Spleen (tissue), 7 donors: ENCODE data around the gene FBLIM1.

Experiments used
- CTCF ChIP-seq, 11 experiments: fragments of 200-600 bp in 7 of 11; fragments of 450-650 bp in 4 of 11; sonication (generic) in 4 of 11; IDR thresholded peaks in 8 of 11; conservative IDR thresholded peaks in 3 of 11; 1 replicate in 7 of 11; 2 replicates in 4 of 11; pipeline versions ENCODE4 v1.4.0 to v1.8.0; 2016 to 2021; ENCODE audit warnings: antibody characterized with exemption in 11 of 11, inconsistent platforms in 4 of 11, mild to moderate bottlenecking in 1 of 11
- POLR2A ChIP-seq, 3 donors: fragments of 450-650 bp; IDR thresholded peaks; one replicate each; pipeline ENCODE4 v1.5.1; 2017; ENCODE audit warnings: antibody characterized with exemption in 3 of 3, mild to moderate bottlenecking in 1 of 3
- donor health status: DM: no; HTN: no; CAD: no; lungs with moderate emphysema.
- donor health status: DM: no; HTN: no; CAD: no.
- donor health status: DM: no; HTN: no; CAD: no.

DNA sequence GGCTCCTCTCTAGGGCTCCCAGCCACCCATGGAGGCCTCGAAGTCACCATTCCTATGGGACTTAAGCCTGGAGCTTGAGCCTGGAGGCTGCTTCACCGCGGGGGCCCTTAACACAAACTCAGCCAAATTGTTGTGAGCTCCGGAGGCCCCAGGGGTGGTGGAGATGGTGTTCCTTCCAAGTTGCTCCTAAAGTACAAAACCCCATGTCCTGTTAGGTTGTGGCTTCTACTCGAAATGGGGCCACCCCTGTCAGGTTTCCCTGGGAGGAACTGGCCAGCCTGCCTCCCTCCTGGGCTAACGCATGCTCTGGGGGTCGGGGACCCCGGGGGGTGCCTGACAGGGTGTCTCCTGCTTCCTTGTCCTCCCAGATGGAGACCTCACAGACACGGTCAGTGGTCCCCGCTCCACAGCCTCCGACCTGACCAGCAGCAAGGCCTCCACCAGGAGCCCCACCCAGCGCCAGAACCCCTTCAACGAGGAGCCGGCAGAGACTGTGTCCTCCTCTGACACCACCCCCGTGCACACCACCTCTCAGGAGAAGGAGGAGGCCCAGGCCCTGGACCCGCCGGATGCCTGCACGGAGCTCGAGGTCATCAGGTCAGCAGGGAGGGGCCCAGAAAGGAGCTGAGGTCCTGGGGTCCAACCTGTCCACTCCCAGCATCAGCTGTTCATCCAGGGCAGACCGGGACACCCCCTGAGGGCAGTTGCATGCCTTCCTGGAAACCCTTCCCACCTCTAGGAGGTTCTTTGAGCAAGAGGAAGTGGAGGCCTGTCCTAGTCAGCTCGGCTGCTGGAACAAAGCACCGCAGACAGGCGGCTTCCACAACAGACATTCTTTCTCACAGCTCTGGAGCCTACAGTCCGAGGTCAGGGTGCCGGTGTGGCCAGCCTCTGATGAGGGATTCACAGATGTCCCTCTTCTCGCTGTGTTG lies 33.4 kb upstream of the FBLIM1 start:
- TF ChIP-seq CTCF (IDR thresholded peaks at IDR 0.05 in 8 of 11, conservative IDR thresholded peaks at IDR 0.05 in 3 of 11): no peak
- no peak for TF ChIP-seq POLR2A (IDR thresholded peaks at IDR 0.05)
